Activated CD4-positive, alpha-beta T cell treated with anti-CD3 and anti-CD28 coated beads, Interleukin-2, amount 50 U/mL, for 16 hours (primary cell): ENCODE data around the gene TMEM98.
"Not testable (repeated sequence)": the region's sequence is repeated elsewhere in the genome, so short reads cannot be mapped to it uniquely, and the experiment has no call there.

Experiments used
- DNase-seq: peaks from one replicate; pipeline ENCODE4 v3.0.0-alpha.2; 2020

The TMEM98 gene, protein sequence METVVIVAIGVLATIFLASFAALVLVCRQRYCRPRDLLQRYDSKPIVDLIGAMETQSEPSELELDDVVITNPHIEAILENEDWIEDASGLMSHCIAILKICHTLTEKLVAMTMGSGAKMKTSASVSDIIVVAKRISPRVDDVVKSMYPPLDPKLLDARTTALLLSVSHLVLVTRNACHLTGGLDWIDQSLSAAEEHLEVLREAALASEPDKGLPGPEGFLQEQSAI

DNA sequence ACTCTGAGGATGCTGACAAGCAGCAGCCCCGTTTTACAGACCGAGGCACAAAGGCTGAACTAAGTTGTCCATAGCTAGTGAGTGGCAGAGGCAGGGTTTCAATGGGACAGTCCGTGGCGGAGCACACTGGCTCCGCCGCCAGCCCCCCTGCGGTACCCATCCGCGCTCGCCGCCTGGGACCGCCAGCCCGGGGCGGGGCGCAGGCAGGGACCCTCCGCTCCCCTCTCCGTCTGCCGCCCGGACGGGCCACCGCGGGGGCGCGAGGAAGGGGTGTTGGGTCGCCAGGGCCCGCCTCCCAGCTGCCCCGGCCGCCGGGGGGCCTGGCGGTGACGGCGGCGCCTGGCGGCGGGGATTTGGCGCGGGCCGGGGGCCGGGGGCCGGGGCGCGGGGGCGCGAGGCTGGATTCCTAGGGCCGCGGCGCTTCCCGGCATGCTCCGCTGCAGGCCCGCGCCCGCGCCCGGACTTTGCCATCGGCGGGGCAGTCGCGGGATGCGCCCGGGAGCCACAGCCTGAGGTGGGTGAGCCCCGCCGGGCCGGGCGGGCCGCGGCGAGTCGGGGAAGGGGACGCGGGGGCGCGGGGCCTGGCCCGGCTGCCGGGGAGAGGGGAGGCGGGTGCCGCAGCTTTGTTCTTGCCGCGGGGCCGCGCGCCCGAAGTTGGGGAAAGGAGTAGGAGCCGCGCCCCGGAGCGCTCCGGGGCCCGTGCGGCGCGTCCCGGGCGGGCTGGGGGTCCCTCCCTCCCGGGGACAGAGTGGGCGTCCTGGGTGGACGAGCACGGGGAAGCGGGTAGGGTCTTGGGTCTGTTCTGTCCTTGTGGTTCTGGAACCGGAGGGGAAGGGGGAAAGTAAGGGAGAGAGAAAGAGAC lies at the start of gene TMEM98:
Gene TMEM98 (plus strand): TSS at position 430 of the 862 bp plus-strand sequence. CDS start 3,376 bp downstream, outside the sequence.
- no peak for DNase-seq

DNA sequence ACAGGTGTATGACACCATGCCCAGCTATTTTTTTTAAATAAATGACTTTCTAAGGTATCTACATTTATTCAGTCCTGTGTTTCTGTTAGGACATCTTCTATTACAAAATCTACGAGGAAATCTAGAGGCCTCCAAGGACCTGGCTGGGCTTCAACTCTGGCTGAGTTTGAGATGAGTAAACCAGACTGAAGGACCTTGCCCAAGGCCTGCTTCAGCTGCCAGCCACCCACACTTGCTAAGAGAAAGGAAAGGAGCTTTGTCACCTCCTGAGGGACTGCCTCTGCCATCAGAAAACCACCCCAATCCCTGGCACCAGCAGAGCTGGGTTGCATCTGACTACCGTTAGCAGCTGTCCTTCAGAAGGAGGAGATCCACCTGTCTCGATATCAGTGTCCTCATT lies 49.7 kb upstream of the TMEM98 start:
- DNase-seq = peak; percentile 9

DNA sequence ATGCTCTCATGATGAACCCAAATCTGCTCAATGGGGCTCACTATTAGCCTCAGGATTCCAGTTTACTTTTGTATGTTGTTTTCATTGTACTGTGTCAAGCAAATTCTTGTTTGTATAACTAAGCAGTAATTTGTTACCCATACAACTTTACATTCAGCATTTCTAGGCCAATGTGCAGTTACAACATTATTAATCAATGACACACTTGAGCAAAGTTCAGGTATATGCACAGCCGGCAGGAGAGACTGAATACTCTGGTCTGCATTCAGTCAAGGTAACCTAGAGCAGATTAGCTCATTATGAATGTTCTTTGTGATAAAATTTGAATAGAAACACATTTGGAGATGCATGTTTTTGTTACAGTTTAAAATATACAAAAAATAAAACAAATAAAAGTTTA lies 48.8 kb upstream of the TMEM98 start:
- DNase-seq = no peak

DNA sequence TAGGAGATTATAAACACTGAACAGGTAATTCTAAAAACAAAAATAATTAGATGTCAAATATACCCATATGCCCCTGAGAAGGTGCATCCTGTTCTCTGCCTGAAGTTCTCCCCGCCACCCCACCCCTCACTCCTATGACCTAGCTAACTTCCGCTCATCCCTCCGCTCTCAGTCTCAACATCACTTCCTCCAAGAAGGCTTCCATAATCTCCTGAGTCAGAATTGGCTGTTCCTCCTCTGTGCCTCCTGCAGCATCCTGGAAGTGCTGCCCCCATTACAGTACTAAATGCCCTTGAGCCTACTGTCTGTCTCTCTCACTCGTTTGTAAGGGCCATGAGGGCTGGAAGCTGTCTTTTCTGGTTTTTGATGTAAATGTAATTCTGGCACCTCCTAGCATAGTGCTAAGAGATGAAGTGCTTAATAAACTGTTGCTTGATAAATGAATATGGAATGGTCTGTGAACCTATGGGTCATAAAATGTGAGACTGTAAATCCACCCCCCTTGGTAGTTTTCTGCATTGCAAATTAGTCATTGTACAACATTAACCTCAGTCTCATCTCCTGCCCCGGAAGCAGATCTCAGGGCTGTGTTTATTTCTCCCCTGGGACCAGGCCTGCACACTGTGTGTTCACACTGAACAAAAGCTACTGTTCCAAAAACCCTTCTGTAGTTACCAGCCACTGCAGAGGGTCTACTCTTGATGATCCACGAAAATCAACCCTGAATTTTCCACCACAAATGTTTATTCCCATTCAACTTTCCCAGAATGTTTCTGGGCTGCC lies 47.1 kb upstream of the TMEM98 start:
- DNase-seq = no peak

DNA sequence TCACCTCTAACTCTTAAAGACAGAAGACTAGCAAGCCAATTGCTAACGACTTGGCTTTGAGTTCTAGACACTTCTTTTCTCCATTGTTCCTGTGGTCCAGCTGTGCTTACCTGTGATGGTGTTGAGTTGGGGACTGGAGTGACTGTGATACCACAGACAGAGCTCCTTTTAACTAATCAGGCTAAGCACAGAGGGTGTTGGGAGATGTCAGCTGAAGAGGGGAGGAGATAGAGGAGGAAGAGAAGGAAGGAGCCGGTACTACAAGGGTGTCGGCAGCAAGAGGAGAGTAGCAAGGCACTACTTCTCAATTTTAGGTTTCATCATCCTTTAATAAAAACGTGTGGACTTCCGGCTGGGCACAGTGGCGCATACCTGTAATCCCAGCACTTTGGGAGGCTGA lies 45.9 kb upstream of the TMEM98 start:
- DNase-seq = no peak

DNA sequence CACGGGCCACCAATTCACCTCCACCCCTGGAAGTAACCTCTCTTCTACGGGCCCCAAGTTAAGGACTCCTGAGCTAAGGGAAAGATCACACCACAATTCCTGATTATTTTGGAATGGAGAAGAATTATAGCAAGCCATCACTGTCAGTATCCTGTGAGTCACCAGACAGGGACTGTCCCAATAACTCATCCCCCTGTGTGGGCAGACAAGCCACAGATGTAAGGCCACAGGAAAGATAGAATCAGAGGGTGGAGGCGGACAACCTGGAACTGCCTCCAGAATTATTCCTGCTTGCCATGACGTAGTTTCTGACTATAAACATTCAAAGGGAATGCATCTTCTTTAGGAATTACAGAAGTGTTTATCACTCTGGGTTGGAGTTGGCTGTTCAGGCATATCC lies 45.2 kb upstream of the TMEM98 start:
- DNase-seq = peak; percentile 26

DNA sequence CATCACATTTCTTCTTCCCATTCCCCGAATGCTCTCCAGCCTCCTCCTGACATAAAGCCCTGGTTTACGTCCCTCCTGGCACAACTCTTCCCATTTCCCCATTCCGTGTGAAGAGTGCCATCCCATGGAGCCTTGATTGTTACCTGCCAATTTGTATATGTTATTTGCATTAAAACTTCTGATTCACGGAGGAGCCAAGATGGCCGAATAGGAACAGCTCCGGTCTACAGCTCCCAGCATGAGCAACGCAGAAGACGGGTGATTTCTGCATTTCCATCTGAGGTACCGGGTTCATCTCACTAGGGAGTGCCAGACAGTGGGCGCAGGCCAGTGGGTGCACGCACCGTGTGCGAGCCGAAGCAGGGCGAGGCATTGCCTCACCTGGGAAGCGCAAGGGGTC lies 41.0 kb upstream of the TMEM98 start:
- DNase-seq = not testable (repeated sequence)

DNA sequence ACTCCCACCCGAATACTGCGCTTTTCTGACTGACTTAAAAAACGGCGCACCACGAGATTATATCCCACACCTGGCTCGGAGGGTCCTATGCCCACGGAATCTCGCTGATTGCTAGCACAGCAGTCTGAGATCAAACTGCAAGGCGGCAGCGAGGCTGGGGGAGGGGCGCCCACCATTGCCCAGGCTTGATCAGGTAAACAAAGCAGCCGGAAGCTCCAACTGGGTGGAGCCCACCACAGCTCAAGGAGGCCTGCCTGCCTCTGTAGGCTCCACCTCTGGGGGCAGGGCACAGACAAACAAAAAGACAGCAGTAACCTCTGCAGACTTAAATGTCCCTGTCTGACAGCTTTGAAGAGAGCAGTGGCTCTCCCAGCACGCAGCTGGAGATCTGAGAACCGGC lies 40.5 kb upstream of the TMEM98 start:
- DNase-seq = not testable (repeated sequence)

DNA sequence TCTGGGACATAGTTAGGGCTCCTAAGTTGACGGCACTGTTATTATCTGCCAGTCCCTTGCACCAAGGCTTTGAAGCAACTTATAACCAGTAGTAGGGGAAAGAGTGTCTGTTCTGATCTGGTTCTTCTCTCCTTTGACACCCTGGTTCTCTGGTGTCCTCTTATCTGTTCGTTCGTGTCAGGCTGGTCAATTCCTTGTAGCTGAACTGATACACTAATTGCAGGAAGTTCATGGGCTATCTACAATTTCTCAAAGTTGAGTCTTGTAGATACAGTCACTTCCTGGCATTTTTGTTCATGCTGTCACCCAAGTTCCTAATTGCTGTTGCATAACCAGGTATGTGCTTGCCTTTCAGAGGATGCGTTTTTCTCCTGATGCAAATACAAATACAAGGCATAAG lies 33.7 kb upstream of the TMEM98 start:
- no peak for DNase-seq

DNA sequence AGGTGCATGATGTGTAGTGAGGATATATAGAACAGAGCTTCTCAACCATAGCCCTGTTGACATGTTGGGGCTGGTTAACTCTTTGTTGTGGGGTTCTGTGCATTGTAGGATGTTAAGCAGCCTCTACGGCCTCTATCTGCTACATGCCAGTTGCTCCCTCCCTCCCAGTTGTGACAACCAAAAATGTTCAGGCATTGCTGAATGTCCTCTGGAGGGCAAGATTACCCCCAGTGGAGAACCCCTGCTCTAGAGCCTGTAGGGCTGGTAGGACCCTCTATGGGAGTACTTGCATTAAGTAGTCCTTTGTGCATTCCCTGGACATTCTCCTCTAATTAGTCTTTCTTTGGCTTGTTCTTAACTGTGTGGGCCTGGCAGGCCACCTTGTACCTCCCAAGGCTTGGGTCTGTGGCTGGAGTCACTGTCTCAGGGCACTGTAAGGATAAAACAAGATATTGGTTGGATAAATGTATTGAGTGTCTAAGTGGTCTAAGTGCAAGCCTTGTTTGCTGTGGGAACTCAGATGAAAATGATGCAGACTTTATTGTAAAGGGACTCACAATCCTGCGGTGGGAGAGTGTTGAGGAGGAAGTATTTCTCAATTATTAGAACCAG lies 31.2 kb upstream of the TMEM98 start:
- DNase-seq = no peak

DNA sequence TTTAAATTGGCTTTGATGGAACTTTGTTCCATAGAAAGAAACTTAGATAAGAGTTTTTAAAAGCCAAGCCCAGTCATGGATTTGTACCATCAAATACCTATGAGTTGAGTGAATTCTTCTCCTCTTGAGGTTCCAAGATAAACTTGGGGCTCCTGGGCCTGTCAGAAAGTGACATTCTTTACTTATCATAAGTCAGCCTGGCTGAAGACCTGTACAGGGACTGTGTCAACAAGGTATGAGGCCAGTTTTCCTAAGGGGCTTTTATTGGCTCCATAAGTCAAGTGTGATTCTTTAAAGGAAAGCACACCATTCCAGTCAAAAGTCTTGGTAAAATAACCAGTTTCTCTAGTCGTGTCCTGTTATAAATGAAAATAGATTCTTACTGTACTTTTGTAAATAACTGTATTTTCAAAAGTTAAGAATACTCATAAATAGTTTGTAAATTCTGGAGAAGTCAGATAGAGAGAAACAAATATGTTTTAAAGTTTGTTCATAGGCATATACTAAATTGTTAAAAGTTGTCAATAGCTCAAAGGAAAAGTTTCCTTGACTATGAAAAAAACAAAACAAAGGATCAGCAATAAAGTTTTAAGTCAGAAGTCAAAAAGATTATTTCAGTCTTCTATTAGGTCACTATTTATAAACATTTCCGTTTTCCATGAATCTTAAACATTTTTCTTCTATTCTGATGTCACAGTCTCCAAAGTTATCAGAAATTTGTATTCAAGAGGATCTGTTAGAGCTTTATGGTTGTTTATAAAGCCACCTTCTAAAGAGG lies 28.5 kb upstream of the TMEM98 start:
- DNase-seq = no peak

DNA sequence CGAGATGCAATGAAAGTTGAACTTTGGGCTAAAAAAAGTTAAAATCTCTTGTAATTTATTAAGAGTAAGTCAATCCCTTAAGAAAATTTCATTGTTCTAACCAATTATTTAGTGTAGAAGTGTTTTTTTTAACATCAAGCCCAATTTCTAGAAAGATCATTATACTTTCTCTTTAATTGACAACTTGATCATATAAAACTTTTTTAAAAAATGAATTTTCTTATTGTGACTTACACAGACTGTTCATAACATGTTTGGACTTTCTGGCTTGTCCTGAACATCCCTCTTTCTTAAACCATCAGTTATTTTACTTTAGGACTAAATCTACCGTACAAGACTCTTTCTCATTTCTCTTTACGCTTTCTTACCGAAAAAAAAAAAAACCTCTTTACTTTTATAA lies 26.2 kb upstream of the TMEM98 start:
- no peak for DNase-seq

DNA sequence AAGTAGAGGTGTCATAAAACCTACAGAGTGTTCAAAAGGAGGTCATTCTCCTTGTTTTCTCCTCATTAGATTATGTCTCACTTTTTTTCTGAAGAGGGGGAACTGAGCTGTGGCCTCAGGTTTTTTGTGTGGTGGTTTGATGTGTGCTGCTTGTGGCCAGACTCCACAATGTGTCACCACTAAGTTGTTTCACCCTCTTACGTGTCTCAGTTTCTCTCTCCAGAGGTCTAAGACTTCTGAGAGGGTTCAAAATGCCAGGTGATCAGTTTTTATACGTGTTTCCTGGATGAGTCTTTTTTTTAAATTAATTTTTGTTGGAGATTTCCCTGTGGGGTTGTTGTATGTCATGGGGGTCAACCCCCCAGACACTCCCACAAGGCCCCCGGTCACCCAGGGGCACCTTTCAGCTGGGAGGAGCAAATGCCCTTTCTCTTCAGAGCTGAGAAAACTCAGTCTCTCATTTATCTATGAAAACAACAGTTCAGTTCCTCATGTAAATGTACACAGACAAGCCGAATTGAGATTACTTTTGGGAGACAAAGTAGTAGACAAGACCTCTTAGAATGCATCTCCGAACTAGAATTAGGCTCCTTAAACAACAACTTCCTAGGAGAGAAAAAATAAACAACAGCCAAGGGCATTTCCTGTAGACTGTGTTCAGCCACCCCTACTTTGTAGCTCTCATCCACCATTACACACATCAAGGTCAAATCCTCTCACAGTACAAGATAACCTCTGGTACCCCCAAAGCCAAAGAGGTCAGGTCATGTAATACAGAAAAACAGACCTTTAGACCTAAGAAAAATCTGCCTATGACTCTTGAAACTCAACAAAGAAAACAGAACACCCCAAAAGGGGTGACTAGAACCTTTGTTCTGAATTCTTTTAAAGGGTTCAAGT lies 23.9 kb upstream of the TMEM98 start:
- peak; percentile 33 for DNase-seq

DNA sequence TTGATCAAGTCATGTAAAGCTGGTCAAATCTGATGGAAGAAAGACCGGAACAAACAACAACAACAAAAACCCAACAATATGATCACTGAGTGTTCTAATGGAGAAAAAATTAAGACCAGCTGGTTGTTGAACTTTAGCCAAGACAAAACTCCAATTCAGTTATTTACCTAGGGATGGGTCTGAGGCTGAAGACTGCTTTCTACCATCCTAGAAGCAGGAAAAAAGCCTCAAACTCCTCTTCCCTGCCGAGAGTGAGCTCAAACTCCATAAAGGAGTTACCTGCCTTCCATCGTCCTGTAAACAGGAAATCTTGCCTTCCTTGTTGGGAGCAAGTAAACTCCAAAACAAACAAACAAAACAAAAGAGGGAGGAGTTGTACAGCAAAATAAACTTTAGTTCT lies 23.1 kb upstream of the TMEM98 start:
- no peak for DNase-seq

DNA sequence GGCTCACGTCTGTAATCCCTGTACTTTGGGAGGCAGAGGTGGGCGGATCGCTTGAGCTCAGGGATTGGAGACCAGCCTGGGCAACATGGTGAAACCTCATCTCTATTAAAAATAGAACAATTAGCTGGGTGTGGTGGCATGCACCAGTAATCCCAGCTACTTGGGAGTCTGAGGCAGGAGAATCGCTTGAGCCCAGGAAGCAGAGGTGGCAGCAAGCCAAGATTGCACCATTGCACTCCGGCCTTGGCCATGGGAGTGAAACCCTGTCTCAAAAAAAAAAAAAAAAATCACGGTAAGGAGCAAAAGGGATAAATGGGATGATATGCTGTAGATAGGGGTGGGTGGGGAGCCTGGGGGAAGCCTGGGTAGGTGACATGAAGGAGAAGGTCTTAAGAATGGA lies 20.4 kb upstream of the TMEM98 start:
- DNase-seq = no peak

DNA sequence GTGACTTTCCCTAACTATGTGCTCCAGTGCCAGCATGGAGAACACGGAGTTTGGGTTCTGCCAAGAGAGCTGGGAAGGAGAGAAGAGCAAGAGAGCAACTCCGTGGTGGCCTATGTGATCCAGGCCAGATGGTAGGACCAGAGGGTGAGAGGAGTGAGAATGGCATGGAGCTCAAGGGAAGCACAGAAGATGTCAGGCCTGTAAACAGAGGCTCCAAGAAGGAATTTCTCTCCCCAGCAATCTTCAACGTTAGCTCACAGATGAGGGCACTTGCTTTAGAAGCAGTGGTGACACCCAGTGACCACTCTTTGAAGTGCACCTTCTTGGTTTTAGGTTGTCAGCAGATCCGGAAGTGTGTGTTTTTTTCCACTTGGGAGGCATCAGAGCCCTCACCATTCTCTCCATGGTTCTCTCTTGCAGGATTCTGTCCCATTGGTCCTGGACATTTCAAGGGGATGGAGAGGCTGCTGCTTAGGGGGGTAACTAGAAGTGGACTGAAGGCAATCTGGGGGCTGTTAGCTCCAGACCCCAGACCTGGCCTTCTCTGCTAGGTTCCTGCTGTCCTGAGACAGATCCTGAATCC lies 18.1 kb upstream of the TMEM98 start:
- DNase-seq = peak; percentile 64

DNA sequence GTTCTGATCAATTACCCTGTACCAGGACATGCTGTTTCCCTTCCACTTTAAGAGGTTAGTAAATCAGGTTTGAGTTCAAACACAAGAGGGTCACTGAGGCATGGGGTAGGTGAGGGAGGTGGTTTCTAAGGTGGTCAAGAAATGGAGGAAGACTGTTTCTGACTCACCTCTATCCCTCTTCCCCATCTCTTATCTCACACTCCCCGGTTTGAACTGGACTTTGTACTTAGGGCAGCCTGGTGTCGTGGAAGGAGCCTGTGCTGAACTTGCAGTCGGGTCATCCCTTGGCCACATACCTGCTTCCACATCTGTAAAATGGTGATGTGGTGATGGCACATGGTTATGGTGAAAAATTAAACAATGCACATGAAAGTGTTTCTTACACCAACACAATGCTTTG lies 17.2 kb upstream of the TMEM98 start:
- no peak for DNase-seq

DNA sequence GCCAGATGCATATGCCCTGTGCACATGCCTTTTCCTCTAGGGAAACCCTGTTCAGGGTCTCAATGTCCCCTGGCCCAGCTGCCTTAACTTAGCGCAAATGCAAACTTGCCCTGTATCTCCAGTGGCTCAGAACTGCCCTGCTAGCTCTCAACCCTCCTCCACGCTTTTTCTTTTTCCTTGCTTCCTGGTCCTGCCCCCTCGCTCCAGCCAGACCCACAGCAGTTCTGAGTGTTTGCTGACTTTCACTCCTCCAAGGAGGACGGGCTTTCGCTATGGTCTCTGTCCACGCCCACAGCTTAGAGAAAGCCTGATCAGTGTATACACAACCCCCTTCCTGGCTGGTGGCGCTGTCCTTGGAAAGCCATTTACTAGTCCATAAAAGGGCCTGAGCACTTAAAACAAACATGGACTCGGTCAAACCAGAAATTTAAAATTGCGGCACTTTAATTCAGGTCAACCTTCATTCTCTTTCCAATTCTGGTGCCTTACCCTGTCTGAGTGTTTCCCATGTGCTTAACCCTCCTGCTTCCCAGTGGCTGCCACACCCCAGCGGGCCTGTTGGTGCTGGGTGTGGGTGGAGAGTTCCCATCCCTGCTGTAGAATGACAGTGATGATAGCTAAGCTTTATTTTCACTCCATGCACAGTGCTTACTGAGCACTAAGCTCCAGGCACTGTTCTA lies 15.6 kb upstream of the TMEM98 start:
- DNase-seq = no peak

DNA sequence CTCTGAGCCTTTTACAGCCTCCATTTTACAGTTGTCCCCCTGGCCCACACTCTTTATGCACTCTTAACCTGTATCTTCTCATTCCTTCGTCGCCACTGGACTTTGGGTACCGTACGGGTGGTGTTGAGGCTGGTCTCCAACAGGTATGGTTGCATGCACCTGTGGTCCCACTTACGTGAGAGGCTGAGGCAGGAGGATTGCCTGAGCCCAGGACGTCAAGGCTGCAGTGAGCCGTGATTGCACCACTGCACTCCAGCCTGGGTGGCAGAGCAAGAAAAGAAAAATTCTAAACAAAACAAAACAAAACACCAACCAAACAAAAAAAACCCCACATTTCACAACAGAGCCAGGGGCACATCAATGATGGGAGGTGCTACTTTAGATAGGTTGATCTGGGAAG lies 14.4 kb upstream of the TMEM98 start:
- no peak for DNase-seq

DNA sequence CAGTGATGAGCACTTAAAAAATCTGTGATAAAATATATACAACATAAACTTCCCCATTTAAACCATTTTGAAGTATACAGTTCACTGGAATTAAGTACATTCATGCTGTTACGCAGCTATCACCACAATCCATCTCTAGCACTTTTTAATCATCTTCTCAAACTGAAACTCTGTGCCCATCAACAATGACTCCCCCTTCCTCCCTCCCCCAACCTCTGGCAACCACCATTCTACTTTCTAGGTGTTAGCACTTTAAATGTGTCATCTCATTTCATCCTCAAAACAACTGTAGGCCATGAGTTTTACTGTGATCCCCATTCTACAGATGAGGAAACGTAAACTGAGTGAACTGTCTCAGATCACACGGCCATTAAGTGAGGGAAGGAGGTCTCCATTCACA lies 13.8 kb upstream of the TMEM98 start:
- peak; percentile 84 for DNase-seq
